Astrocyte of the cerebellum (primary cell): ENCODE measurements around the gene TNRC6A.
"Not testable (repeated sequence)": the region's sequence is repeated elsewhere in the genome, so short reads cannot be mapped to it uniquely, and the experiment has no call there.

ENCODE experiments used
- DNase-seq: peaks from one replicate; pipeline ENCODE4 v3.0.0-alpha.2; 2011; ENCODE audit warnings: low read depth
- H3K4me3 ChIP-seq: 2 replicates; pipeline ENCODE4 v1.5.1; 2011; ENCODE audit warnings: mild to moderate bottlenecking, low read depth, low read length, moderate library complexity
- in situ Hi-C: cut with HindIII; loops from 2 replicates; pipeline ENCODE4 v1.10.0; 2017; ENCODE audit warnings: low sequenced_read_pairs
- TF ChIP-seq, protein P1 (sequence below): IDR thresholded peaks from 2 replicates; pipeline ENCODE4 v1.5.1; 2012; ENCODE audit warnings: low read length, low read depth, moderate library complexity, mild to moderate bottlenecking; ENCODE audit errors: missing control alignments

TNRC6A gene

DNA sequence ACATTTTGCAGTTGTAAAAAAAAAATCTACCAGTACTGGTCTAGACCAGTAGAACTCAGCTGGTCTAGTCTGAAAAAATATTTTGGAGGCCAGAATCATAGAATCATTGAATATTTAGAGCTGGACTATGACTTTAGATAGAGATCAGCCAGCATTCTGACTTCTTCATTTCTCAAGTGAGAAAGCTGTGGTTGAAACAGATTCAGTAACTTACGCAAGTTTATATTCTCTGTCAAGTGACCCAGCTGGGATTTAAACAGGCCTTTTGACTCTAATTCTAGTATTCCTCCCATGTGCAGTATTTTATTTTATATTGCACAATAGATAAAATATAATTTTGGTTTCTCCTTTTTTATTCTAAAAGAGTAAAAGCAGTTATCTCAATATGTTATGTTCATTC, 4.9 kb downstream of the TNRC6A start:
- H3K4me3 ChIP-seq, result no peak overlapping the region
- no peak for DNase-seq
- in situ Hi-C loops, result no loop called here
- TF ChIP-seq, protein P1, sequence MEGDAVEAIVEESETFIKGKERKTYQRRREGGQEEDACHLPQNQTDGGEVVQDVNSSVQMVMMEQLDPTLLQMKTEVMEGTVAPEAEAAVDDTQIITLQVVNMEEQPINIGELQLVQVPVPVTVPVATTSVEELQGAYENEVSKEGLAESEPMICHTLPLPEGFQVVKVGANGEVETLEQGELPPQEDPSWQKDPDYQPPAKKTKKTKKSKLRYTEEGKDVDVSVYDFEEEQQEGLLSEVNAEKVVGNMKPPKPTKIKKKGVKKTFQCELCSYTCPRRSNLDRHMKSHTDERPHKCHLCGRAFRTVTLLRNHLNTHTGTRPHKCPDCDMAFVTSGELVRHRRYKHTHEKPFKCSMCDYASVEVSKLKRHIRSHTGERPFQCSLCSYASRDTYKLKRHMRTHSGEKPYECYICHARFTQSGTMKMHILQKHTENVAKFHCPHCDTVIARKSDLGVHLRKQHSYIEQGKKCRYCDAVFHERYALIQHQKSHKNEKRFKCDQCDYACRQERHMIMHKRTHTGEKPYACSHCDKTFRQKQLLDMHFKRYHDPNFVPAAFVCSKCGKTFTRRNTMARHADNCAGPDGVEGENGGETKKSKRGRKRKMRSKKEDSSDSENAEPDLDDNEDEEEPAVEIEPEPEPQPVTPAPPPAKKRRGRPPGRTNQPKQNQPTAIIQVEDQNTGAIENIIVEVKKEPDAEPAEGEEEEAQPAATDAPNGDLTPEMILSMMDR, result no peak

DNA sequence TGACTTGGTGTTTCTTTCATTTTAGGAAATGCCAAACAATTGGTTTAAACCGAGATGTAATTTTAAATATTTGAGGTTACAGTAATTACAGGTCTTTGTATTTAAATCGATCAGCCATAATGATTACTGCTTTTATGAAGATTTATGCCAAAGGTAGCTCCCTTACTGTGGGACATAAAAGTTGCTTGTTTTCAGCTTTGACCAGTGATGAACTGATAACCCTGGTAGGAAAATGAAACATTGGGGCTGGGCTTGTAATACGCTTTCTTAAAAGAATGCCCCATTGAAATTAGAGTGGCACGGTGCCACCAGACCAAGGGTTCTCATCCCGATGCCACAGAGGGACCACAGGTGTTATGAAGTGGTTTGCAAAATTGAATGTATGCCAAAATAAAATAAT, 7.3 kb downstream of the TNRC6A start:
- in situ Hi-C loops, result no loop called here
- H3K4me3 ChIP-seq, result no peak overlapping the region
- TF ChIP-seq, protein P1, result no peak
- no peak for DNase-seq

DNA sequence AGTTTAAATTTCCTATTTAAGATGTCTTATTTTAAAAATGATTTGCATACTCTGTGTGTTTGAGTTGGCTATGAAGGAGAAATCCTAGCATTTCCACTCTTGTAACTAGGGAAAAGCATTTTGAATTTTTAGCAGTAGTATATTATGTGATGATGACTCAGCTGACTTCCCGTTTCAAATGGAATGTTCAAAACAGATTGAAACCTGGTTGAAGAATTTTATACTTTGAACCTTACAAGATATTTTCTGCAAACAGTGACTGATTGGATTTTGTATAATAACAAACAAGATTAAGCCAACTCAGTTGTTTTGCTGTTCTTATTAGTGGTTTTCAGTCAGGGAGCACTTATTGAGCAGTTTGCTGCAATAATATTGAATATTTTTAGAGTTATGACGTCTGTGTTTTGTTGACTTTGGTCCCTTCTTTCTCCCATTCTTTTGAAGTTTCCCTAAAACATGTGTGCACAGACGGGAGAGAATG, 8.0 kb downstream of the TNRC6A start:
- no peak overlapping the region for H3K4me3 ChIP-seq
- in situ Hi-C loops, result no loop called here
- TF ChIP-seq, protein P1, result no peak
- DNase-seq, result peak; percentile 39

DNA sequence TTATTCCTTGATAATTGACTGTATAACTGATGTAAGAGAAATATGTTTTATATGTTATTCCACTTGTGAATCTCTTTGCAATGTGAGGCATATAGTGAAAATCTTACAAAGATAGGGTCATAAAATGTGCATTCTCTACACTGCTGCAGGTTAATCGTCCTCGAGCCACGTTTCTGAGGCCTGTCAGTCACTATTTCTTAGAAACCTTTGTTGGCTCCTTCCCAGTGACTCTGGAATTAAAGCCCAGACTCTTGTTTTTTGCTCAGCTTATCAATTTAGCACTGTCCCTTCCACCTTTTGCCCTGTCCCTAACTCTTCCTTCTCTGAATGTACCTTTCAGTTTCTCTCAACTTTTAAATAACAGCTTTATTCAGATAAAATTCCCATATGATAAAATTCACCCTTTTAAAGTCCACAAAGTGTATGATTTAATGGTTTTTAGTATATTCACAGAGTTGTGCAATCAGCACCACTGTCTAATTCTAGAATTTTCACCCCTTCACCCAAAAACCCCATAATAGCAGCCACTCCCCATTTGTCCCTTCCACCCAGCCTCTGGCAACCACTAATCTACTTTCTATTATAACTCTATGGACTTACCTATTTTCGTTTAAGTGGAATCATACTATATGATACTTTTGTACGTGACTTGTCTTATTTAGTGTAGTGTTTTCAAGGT, 8.6 kb downstream of the TNRC6A start:
- TF ChIP-seq, protein P1, result no peak
- in situ Hi-C loops, result no loop called here
- DNase-seq, result no peak
- H3K4me3 ChIP-seq, result no peak overlapping the region

DNA sequence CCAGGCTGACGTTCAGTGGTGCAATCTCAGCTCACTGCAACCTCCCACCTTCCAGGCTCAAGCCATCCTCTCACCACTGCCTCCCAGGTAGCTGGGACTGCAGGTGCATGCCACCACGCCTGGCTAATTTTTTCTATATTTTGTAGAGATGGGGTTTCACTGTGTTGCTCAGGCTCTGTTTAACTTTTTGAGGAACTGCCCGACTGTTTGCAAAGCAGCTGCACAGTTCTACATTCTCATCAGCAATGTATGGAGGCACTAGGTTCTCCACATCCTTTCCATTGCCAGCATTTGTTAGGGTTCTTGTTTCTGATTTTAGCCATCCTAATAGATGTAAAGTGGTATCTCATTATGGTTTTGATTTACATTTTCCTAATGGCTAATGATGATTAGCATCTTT, 9.4 kb downstream of the TNRC6A start:
- H3K4me3 ChIP-seq, result no peak overlapping the region
- DNase-seq, result no peak
- TF ChIP-seq, protein P1, result no peak
- in situ Hi-C loops, result no loop called here

DNA sequence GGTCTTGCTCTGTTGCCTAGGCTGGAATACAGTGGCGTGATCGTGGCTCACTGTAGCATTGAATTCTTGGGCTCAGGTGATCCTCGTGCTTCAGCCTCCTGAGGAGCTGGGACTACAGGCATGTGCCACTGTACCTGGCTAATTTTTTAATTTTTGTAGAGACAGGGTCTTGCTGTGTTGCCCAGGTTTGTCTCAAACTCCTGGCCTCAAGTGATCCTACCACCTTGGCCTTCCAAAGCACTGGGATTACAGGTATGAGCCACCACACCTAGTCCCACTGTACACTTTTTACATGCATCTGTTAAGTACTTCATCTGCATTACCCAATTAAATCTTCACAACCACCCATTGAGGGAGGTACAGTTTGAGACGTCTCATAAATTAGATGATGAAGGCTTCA, 12.4 kb downstream of the TNRC6A start:
- no peak for DNase-seq
- H3K4me3 ChIP-seq, result no peak overlapping the region
- TF ChIP-seq, protein P1, result no peak
- in situ Hi-C loops, result loop anchor here (10.0 kb wide), 1 partner anchor 57 kb away; no protein-coding TSS in a partner anchor

DNA sequence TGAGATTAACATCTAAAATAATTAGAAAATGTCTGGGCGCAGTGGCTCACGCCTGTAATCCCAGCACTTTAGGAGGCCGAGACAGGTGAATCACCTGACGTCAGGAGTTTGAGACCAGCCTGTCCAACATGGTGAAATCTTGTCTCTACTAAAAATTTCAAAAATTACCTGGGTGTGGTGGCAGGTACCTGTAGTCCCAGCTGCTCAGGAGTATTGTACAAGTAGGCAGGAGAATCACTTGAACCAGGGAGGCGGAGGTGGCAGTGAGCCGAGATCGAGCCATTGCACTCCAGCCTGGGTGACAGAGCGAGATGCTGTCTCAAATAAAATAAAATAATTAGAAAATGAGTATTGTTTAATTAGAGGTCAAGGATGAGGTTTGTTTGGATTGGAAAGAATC, 13.2 kb downstream of the TNRC6A start:
- in situ Hi-C loops, result loop anchor here (10.0 kb wide), 1 partner anchor 58 kb away; no protein-coding TSS in a partner anchor
- H3K4me3 ChIP-seq, DNase-seq: not testable (repeated sequence)
